ENCODE data around the gene PRMT3.

GRCh38 chr11:20452585-20452984 lies 65.1 kb downstream of the PRMT3 start:
- TF ChIP-seq CTCF (IDR thresholded peaks at IDR 0.05) (no peak), POLR2A (IDR thresholded peaks at IDR 0.05) (no peak)
